ENCODE results near the gene SUPT4H1. TPM values are rescaled to one million over a fixed set of nuclear protein-coding genes. Genes with fewer than 3 reads are reported as not detected.

SUPT4H1 gene
- total RNA-seq, 1 donor from 2014 or later = 61.9 TPM

GRCh38 chr17:58307468-58308172 lies 44.4 kb downstream of the SUPT4H1 start:
- DNase-seq (ENCODE audit: low spot score) = peak; percentile 83

- DNase-seq (ENCODE audit: low spot score) = peak; percentile 80
These were observed 45.7 kb downstream of the SUPT4H1 start for GRCh38 chr17:58306131-58306951.

DNA sequence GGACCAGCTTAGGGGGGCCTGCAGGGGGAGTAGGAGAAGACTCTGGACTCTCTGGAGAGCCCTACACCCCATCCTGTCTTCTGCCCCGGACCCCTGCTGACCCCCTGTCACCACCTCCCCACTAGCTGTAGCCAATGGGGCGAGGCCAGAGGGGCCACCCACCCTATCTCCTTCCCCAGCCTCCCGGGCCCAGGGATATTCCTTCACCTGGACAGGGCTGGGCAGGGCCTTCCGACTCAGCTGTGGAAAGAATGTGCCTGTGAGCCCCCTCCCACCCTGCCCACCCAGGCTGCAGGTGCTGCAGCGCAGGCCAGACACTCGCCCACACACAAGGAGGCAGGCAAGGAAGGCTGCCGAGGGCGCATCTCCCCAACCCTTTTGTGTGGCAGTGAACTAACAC lies 46.4 kb downstream of the SUPT4H1 start:
- peak; percentile 49 for DNase-seq (ENCODE audit: low spot score)

DNA sequence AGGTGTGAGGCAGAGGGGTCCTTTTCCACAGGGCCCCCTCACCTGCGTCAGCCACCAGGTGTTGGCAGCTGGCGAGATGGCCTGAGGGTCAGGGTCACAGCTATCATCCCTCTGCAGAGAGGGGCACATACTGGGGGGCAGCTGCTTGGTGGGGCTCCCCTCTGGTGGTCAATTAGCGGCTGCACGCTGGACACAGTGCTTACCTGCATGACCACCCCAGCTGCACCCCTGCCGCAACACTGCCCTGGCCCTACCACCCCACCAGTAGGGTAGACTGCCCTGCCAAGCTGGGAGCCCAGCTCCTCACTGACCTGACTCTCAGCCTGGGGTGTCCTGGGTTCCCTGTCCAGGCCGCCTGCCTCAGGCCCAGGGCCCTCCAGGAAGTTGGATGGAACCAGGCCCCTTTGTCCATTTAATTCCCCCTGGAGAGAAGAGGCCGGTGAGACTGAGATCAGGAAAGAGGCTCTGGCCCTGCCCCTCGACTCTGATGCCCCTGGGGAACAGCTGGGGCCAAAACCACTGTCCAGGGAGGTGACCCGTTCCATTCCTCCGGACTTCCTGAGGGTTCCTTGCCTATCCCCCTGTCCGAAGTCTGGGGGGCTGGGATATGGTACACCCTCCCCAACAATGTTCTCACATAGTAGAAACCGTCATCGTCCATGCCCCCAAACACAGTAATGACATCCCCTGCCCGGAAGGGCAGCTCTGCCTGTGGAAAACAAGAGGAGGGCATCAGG lies 47.1 kb downstream of the SUPT4H1 start:
- DNase-seq (ENCODE audit: low spot score) = peak; percentile 86

GRCh38 chr17:58303971-58304749 lies 47.8 kb downstream of the SUPT4H1 start:
- DNase-seq (ENCODE audit: low spot score) = peak; percentile 89

DNA sequence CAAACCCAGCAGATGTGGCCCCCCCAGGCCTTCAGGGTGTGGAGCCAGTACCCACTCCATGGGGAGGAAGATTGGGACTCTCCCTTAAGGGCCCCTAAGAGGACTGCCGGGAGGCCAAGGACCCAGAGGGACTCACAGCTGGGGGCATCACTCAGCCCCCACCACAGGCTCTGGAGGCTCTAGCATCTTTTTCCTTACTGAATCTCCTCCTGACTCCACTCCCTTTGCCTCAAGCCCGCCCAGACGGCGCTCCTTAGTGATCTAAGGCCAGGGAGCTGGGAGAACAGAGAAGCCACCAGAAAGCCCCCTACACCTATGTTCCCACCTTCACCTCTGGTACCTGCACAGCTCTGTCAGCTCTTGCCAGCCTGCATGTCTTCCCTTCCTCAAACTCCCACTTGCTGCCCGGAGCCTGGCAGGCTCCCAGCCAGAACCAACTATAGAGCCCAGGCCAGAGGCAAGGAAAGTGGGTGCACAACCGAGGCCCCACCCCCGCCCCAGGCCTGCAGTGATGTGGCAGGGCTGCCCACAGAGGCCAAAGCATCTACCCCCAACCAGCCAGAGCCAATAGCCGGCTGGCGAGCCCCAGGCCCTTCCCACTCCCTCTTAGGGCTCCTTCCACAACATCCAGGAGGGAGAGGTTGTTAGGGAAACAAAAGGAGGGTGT lies 48.9 kb downstream of the SUPT4H1 start:
- peak; percentile 67 for DNase-seq (ENCODE audit: low spot score)

GRCh38 chr17:58302171-58302918 lies 49.7 kb downstream of the SUPT4H1 start:
- DNase-seq (ENCODE audit: low spot score) = peak; percentile 69

GRCh38 chr17:58301504-58302150 lies 50.4 kb downstream of the SUPT4H1 start:
- peak; percentile 72 for DNase-seq (ENCODE audit: low spot score)

- DNase-seq (ENCODE audit: low spot score) = peak; percentile 62
These were observed 51.7 kb downstream of the SUPT4H1 start for GRCh38 chr17:58300336-58300735.

Small RNAs within 50 kb of the gene (microRNA-seq; reads per million reads assigned to microRNA genes)
- gene MIR4736 (ENCODE audit: borderline number of aligned reads) = not detected

Other genes with a start within 250 kb of the SUPT4H1 start
- gene OR4D1, start 203.8 kb downstream of the SUPT4H1 start, total RNA-seq = not detected
- gene OR4D2, start 185.2 kb downstream of the SUPT4H1 start, total RNA-seq = not detected
- not detected for gene EPX, start 159.5 kb downstream of the SUPT4H1 start, total RNA-seq
- gene MKS1, start 132.9 kb downstream of the SUPT4H1 start, total RNA-seq = 9.6 TPM
- gene LPO, start 113.6 kb downstream of the SUPT4H1 start, total RNA-seq = not detected
- 0.35 TPM for gene MPO, start 71.3 kb downstream of the SUPT4H1 start, total RNA-seq
- 1.3 TPM for gene TSPOAP1, start 23.4 kb downstream of the SUPT4H1 start, total RNA-seq
- not detected for gene RNF43, start 65.3 kb upstream of the SUPT4H1 start, total RNA-seq
- gene HSF5, start 136.2 kb upstream of the SUPT4H1 start, total RNA-seq = 0.06 TPM
- 38.1 TPM for gene MTMR4, start 162.4 kb upstream of the SUPT4H1 start, total RNA-seq

Measured in mesenteric fat pad (tissue), 1 donor.